Renal cortical epithelial cell (primary cell): Measurements from ENCODE around the gene RAD54L. TPM values are rescaled to one million over a fixed set of nuclear protein-coding genes. Genes with fewer than 3 reads are reported as not detected.
"Not testable (repeated sequence)": the region's sequence is repeated elsewhere in the genome, so short reads cannot be mapped to it uniquely, and the experiment has no call there.

ENCODE experiments used
- DNase-seq: peaks from one replicate; pipeline ENCODE4 v3.0.0-alpha.2; 2011; ENCODE audit warnings: low read depth
- total RNA-seq: library from RNA; depleted of rRNA; stranded (reverse); fragments of >200 nt; gene quantifications from 2 replicates; pipeline ENCODE4 v1.2.3, GENCODE V29; 2014

The RAD54L gene
- total RNA-seq, 1 donor from 2014 or later, result 1.9 TPM

GRCh38 chr1:46285730-46286477, 38.3 kb downstream of the RAD54L start:
- no peak for DNase-seq

- peak; percentile 71 for DNase-seq
These were observed 41.0 kb downstream of the RAD54L start for GRCh38 chr1:46288485-46289133.

- no peak for DNase-seq
These were observed 41.6 kb downstream of the RAD54L start for GRCh38 chr1:46289134-46289494.

- DNase-seq, result no peak
These were observed 42.4 kb downstream of the RAD54L start for GRCh38 chr1:46289976-46290375.

GRCh38 chr1:46295306-46295705, 47.7 kb downstream of the RAD54L start:
- DNase-seq, result no peak

- DNase-seq, result no peak
These were observed 50.8 kb downstream of the RAD54L start for GRCh38 chr1:46298387-46298786.

GRCh38 chr1:46300673-46301405, 53.3 kb downstream of the RAD54L start:
- no peak for DNase-seq

- DNase-seq, result no peak
These were observed 53.8 kb downstream of the RAD54L start for GRCh38 chr1:46301406-46301807.

- DNase-seq, result no peak
These were observed 54.5 kb downstream of the RAD54L start for GRCh38 chr1:46301808-46302640.

- no peak for DNase-seq
These were observed 55.1 kb downstream of the RAD54L start for GRCh38 chr1:46302641-46303037.

GRCh38 chr1:46303038-46303871, 55.7 kb downstream of the RAD54L start, which contains the start of the genes LRRC41 and UQCRH:
Gene LRRC41 (minus strand): TSS chr1:46303616. CDS start chr1:46303322, 294 bp downstream.
Gene UQCRH (plus strand): TSS chr1:46303698. CDS start chr1:46303767, 69 bp downstream.
- DNase-seq, result peak; percentile 96

GRCh38 chr1:46303872-46304326, 56.3 kb downstream of the RAD54L start:
- DNase-seq, result no peak

GRCh38 chr1:46306159-46306530, 58.6 kb downstream of the RAD54L start:
- DNase-seq, result no peak

GRCh38 chr1:46309401-46310159, 62.0 kb downstream of the RAD54L start:
- DNase-seq, result no peak

- no peak for DNase-seq
These were observed 62.8 kb downstream of the RAD54L start for GRCh38 chr1:46310321-46310720.

GRCh38 chr1:46315669-46316403, 68.3 kb downstream of the RAD54L start:
- DNase-seq, result no peak

- no peak for DNase-seq
These were observed 69.8 kb downstream of the RAD54L start for GRCh38 chr1:46317323-46317722.

GRCh38 chr1:46319301-46319700, 71.7 kb downstream of the RAD54L start:
- DNase-seq, result not testable (repeated sequence)
